Lower lobe of right lung (tissue), 2 donors: ENCODE data around the gene MCMBP. TPM values are rescaled to one million over a fixed set of nuclear protein-coding genes. Genes with fewer than 3 reads are reported as not detected.

Experiments
- ATAC-seq, 2 donors: fragments of 200-7000 bp; cut with Tn5 transposase; one replicate each; pipeline ENCODE4 v1.9.1; 2020 to 2022; ENCODE audit warnings: mild to moderate bottlenecking in 2 of 2, moderate library complexity in 2 of 2
- DNase-seq: peaks from one replicate; pipeline ENCODE4 v3.0.0-alpha.2; 2020
- H3K27ac ChIP-seq: fragments of 200-600 bp; one replicate; pipeline ENCODE4 v1.8.0; 2022
- H3K27me3 ChIP-seq: fragments of 200-600 bp; one replicate; pipeline ENCODE4 v1.8.0; 2022; ENCODE audit warnings: low read depth
- H3K36me3 ChIP-seq: fragments of 200-600 bp; one replicate; pipeline ENCODE4 v1.8.0; 2022; ENCODE audit warnings: mild to moderate bottlenecking
- H3K4me1 ChIP-seq: fragments of 200-600 bp; one replicate; pipeline ENCODE4 v1.8.0; 2022
- H3K4me3 ChIP-seq: fragments of 200-600 bp; one replicate; pipeline ENCODE4 v1.8.0; 2022; ENCODE audit warnings: mild to moderate bottlenecking
- H3K9me3 ChIP-seq: fragments of 200-600 bp; one replicate; pipeline ENCODE4 v1.8.0; 2022
- intact Hi-C: fragments of 100-400 bp; cut with DNase I; formaldehyde crosslinking; loops from one replicate; pipeline ENCODE4 v1.11.0; 2022
- total RNA-seq: library from RNA; stranded (reverse); fragmentation: NEBNext Ultra II Directional; extraction: Animal tissue kit (Norgen Biotek cat#: 25700); gene quantifications from one replicate; pipeline ENCODE4 v1.2.1, GENCODE V29; 2021
- TF ChIP-seq, protein P1 (sequence below): fragments of 200-600 bp; IDR thresholded peaks from one replicate; pipeline ENCODE4 v1.8.0; 2022; ENCODE audit warnings: antibody characterized with exemption, mild to moderate bottlenecking
- donor health status: DM: no; HTN: yes; CAD: no; lungs with severe emphysema.

The MCMBP gene
- total RNA-seq, 1 donor from 2014 or later: 52.1 TPM

GRCh38 chr10:119849031-119849789, 23.4 kb downstream of the MCMBP start:
- H3K27me3 ChIP-seq: no peaks in the 10 kb centered on the region
- H3K27ac ChIP-seq: no peak overlapping the region
- intact Hi-C loops: no loop called here
- TF ChIP-seq, protein P1, sequence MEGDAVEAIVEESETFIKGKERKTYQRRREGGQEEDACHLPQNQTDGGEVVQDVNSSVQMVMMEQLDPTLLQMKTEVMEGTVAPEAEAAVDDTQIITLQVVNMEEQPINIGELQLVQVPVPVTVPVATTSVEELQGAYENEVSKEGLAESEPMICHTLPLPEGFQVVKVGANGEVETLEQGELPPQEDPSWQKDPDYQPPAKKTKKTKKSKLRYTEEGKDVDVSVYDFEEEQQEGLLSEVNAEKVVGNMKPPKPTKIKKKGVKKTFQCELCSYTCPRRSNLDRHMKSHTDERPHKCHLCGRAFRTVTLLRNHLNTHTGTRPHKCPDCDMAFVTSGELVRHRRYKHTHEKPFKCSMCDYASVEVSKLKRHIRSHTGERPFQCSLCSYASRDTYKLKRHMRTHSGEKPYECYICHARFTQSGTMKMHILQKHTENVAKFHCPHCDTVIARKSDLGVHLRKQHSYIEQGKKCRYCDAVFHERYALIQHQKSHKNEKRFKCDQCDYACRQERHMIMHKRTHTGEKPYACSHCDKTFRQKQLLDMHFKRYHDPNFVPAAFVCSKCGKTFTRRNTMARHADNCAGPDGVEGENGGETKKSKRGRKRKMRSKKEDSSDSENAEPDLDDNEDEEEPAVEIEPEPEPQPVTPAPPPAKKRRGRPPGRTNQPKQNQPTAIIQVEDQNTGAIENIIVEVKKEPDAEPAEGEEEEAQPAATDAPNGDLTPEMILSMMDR: no peak
- peaks cover 96% of the 10 kb centered on the region for H3K36me3 ChIP-seq
- ATAC-seq (no peak), DNase-seq (no peak)
- H3K4me1 ChIP-seq: peaks cover 9% of the 10 kb centered on the region
- no peak overlapping the region for H3K4me3 ChIP-seq
- no peaks in the 10 kb centered on the region for H3K9me3 ChIP-seq

DNA sequence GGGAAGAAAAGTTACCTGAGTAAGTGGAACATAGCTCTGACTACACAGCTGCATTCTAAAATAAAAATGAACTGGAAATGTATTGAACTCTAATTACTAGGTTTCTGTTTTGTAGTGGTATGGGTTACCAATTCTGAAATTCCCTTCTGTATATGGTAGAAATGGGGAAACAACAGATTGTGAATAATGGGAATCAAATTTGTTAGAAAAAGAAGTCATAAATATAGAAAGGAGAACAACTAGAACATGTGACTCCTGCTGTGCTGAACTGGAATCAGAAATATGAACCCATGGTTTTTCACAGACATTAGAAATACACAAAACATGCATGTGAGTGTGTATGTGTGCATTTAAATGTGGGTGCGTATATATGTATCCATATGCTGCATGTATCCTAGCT, 27.0 kb downstream of the MCMBP start:
- H3K27me3 ChIP-seq: no peaks in the 10 kb centered on the region
- H3K4me3 ChIP-seq: no peak overlapping the region
- no peak overlapping the region for H3K27ac ChIP-seq
- intact Hi-C loops: no loop called here
- peaks cover 95% of the 10 kb centered on the region for H3K36me3 ChIP-seq
- DNase-seq: no peak
- ATAC-seq: no peak
- no peaks in the 10 kb centered on the region for H3K9me3 ChIP-seq
- TF ChIP-seq, protein P1: no peak
- H3K4me1 ChIP-seq: peaks cover 9% of the 10 kb centered on the region

- TF ChIP-seq, protein P1: no peak
- Histone ChIP-seq H3K9me3 (no peaks in the 10 kb centered on the region), H3K36me3 (peaks cover 100% of the 10 kb centered on the region), H3K27me3 (no peaks in the 10 kb centered on the region), H3K4me3 (no peak overlapping the region), H3K4me1 (no peaks in the 10 kb centered on the region), H3K27ac (no peak overlapping the region)
- intact Hi-C loops: no loop called here
- ATAC-seq: no peak
- DNase-seq: no peak
These were observed 38.5 kb downstream of the MCMBP start for GRCh38 chr10:119834188-119834587.

DNA sequence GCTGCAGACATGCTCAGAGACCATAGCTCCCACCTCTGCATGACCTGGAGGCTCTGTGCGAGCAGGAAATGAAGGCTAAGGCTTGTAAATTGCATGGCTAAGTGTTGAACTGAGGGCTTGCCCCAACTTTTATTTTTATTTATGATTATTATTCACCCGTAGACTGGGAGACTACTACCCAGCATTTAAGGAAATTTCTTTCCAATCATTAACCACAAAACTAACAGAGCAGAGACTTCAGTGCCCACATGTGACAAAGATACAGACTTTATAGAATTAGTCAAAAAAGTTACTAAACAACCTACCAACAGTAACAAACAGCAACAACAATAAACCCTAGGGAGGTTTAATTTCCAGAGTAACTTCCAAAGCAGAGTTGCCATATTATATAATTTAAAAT, 39.7 kb downstream of the MCMBP start:
- H3K9me3 ChIP-seq: no peaks in the 10 kb centered on the region
- intact Hi-C loops: no loop called here
- ATAC-seq: no peak

GRCh38 chr10:119831656-119832055, 41.0 kb downstream of the MCMBP start:
- Histone ChIP-seq H3K4me1 (no peaks in the 10 kb centered on the region), H3K36me3 (peaks cover 99% of the 10 kb centered on the region), H3K27ac (no peak overlapping the region), H3K27me3 (no peaks in the 10 kb centered on the region), H3K4me3 (no peak overlapping the region), H3K9me3 (no peaks in the 10 kb centered on the region)
- ATAC-seq (no peak), DNase-seq (no peak)
- TF ChIP-seq, protein P1: no peak
- intact Hi-C loops: no loop called here

More for the DNA sequence above, 39.7 kb downstream of the MCMBP start:
- TF ChIP-seq, protein P1: no peak
- H3K36me3 ChIP-seq: peaks cover 100% of the 10 kb centered on the region
- H3K27ac ChIP-seq: no peak overlapping the region
- H3K4me1 ChIP-seq: no peaks in the 10 kb centered on the region
- no peak for DNase-seq
- no peak overlapping the region for H3K4me3 ChIP-seq
- H3K27me3 ChIP-seq: no peaks in the 10 kb centered on the region
